Activated effector memory CD4-positive, alpha-beta T cell treated with anti-CD3 and anti-CD28 coated beads, Interleukin-2, amount 50 U/mL, for 16 hours (primary cell): ENCODE data around the gene GSS.

Source experiments
- DNase-seq: peaks from one replicate; pipeline ENCODE4 v3.0.0-alpha.2; 2020

Gene GSS

DNA sequence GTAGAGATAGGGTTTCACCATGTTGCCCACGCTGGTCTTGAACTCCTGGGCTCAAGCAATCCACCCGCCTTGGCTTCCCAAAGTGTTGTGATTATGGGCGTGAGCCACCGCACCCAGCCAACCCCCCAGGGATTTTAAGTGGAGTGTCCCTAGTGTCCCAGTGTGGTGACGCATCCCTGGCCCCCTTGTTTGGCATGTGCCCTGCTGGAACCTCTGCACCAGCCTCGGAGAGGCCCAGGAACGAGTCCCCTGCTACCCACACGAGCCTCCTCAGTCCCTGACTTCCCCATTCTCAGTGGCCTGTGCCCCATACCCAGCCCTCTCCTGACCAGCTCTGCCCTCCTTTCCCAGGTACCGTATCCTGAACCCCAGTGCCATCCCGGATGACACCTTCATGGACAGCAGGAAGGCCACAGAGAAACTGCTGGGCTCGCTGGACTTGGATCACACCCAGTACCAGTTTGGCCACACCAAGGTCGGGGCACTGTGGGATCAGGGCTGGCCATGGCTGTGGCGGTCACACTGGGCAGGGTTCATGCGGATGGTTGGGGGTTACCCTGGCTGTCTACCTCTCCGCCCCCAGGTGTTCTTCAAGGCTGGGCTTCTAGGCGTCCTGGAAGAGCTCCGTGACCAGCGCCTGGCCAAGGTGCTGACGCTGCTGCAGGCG lies 37.3 kb upstream of the GSS start:
- no peak for DNase-seq

DNA sequence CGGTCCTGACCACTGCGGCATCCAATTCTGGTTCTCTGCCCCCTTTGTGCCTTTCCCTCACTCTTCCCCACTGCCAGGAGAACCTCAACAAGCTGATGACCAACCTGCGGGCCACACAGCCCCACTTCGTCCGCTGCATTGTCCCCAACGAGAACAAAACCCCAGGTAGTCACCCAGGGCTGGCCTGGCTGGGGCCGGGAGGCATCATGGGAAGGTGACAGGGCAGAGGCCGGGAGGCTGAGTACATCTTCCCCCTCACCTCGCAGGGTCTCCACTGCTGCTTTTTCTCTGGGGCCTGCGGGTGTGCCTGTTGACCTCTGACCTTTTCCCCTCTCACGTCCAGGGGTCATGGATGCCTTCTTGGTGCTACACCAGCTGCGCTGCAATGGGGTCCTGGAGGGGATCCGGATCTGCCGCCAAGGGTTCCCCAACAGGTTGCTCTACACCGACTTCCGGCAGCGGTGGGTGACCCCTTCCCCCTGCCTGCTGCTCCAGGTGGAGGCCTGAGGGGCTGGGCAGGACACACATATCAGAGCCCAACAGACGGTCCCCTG lies 35.1 kb upstream of the GSS start:
- no peak for DNase-seq

DNA sequence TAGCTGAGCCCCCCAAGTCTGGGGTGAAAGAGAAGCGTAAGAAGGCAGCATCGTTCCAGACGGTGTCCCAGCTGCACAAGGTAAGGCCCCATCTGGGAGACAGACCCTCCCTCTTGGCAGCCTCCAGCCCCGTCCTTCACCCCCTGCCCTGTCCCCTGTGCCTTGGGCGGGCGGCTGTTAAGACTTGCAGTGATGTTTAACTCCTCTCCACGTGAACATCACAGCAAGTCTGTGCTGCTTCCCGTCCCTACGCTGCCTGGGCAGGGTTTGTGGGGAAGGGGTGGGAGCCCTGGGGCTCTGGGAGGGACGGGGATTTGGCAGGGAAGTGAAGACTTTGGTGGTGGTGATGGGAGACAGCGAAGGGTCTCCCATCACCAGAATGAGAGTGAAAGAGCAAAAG lies 34.6 kb upstream of the GSS start:
- no peak for DNase-seq

DNA sequence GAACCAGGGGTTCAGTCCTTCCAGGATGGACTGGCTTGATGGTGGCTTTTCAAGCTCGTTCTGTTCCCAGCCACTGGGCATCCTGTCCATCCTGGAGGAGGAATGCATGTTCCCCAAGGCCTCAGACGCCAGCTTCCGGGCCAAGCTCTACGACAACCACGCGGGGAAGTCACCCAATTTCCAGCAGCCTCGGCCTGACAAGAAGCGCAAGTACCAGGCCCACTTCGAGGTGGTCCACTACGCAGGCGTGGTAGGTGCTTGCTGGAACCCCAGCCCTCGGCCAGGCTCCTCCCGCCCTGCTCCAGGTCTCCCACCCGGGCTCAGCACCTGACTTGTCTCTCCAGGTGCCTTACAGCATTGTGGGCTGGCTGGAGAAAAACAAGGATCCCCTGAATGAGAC lies 34.1 kb upstream of the GSS start:
- DNase-seq = no peak

DNA sequence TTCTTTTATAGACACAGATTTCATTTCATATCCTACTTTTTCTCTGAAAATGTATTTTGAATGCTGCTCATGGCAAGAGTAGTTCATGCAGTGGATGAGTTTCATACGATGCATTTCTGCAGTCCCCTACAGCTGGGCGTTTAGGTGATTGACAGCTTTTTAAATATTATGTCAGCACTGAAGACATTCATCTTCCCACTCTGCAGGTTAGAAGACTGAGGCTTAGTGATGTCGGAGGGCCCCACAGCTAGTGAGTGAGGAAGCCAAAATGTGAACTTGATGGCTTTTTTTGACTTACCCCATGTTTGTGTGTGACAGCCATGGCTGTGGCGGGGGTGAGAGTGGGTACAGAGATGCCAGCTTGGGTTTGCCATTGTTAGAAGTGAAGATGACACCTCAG lies 33.5 kb upstream of the GSS start:
- no peak for DNase-seq

DNA sequence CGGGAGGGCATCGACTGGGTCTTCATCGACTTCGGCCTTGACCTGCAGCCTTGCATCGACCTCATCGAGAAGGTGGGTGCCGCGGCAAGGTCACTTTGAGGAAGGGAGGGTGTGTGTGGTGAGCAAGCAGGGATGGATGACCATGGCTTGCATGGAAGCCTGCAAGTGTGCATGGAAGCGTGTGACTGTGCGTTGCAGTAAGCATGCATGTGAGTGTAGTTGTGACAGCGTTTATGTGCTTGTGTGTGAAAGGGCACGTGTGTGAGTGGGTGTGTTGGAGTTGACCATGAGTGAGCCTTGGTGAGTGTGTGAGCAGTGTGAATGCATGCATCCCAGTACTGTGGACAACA lies 32.6 kb upstream of the GSS start:
- no peak for DNase-seq

DNA sequence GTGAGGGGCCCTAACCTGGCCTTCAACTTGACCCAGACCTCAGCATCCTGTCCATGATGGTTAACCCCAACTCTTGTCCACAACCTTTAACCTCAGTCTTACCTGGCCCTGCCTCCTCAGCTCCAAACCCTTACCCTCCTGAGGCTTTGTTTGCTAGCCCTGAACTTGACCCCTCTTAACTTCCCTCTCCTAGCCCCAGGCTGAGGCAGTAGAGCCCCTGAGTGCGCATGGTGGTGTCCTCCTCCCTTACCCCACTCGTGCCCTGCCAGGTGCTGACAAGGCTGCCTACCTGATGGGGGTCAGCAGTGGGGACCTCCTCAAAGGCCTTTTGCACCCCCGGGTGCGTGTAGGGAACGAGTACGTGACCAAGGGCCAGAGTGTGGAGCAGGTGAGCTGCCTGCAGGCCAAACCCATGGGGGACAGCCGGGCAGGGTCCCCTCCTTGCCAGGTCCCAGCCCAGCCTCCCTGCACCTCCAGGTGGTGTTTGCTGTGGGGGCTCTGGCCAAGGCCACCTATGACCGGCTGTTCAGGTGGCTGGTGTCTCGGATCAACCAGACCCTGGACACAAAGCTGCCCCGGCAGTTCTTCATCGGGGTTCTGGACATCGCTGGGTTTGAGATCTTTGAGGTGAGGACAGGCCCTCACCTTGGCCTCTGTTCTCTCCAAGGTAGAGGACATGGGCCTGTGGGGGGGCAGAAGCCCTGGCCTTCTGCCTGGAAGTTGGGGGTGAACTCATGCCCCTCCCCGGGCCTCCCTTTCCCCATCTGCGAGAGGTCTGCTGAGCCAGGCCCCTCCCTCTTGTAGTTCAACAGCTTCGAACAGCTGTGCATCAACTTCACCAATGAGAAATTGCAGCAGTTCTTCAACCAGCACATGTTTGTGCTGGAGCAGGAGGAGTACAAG lies 31.9 kb upstream of the GSS start:
- no peak for DNase-seq

DNA sequence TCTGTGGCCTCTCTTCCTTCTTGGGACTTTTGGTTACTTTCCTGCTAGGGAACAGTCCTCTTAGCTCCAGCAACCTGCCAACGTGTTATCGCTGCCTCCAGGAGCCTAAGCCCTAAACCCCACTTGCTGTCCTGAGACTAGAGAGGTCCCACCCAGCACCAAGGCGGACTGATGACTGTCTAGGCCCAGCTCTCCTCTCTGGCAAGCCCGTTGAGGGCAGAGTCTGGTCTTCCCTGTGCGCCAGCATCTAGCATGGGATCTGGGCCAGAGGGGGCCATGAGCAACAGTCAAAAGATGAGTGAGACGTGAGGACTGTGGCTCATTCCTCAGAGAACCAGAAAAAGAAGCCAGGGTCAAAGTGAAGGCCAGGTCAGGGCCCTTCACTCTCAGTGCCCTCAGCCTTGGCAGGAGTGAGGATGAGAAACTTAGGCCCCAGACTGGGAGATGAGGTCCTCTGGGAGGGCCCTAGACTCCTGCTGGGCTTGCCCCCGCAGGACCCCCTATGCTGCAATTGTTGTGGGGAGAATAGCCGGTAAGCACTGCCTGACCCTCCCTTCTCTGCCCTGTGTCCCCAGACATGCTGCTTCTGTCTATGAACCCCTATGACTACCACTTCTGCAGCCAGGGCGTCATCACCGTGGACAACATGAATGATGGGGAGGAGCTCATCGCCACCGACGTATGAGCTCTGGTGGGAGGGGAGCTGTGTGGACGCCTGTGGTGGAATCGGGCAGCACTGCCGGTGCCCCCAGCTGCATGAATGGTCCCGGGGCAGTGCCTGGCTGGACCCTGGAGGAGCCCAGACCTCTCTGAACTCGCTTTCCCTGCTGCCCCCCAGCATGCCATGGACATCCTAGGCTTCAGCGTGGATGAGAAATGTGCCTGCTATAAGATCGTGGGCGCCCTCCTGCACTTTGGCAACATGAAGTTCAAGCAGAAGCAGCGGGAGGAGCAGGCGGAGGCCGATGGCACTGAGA lies 31.0 kb upstream of the GSS start:
- no peak for DNase-seq

DNA sequence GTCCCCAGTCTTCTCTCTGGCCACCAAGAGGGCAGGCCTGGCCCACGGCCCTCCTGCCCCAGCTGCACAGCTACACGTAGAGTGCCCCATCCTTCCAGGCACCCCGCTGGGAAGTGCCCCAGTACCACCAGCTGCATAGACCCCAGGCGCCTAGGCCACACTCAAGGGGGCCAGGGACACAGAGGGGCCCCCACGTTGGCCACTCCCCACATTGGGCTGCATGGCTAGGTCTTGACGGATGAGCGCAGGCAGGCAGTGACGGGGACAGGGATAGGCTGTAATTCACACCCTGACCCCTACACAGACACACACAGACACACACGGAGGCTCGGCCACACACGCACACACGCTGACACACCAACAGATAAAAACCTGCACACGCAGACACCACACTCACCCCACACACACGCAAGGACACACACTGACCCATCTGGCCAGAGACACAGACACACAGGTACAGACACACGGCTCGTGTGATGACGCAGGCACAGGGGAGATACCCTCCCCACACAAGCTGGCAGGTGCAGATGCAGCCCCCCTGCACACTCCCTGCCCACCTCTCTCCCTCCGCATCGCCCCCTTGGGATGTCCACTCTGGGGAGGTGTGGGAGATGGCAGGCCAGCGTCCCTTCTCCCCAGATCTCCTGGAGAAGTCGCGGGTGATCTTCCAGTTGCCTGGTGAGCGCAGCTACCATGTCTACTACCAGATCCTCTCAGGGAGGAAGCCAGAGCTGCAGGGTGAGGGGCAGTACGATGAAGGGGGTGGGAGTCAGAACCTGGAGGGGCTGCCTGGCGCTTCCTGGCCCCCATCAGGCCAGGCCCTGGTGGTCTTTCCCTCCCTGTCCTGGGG lies 30.1 kb upstream of the GSS start:
- DNase-seq = no peak

DNA sequence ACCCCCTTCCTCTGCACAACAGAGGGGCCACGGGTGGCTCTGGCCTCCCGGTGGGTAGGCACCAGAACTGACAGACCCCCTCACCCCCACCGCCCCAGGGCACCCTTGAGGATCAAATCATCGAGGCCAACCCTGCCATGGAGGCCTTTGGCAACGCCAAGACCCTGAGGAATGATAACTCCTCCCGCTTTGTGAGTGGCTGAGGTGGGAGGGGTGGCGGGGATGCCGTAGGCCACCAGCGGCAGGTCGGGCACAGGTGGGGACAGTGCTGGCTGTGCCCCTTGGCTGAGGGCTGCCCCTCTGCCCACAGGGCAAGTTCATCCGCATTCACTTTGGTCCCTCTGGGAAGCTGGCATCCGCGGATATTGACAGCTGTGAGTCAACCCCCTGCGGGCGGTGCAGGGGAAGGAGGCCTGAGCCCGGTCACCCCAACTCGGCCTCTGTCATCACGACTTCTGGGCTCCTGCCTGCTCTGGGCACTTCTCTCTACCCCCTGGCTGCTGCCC lies 29.2 kb upstream of the GSS start:
- DNase-seq = no peak

DNA sequence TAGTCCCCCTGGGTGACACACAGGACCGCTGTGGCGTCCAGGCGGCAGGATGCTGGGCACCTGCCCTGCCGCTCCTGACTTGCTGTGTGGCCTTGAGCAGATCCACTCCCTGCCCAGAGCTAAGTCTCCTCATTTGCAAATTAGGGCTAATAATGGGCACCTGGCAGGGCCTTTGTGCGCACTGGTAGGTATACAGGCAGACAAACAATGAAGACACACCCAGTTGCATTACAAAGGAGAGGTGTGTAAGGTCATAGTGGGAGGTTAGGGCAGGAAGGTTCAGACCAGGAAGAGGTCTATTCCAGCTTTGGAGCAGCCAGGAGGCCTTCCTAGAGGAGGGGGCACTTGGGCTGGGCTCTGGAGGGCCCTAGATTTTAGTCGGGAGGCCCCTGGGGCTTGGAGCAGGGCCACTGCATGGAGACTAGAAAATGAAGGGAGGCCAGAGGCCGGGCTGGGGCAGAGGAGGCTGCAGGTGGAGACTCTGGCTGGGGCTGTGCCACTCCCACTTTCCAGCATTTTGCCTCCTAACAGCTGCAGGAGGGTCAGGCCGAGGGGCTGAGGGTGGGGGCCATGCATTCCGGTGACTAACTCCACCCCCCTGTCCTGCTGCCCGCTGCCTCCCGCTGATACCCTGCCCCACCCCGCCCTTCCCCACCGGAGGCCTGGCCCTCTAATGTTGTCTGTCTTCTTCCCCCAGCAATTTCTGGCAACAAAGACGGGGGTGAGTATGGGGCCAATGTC lies 28.6 kb upstream of the GSS start:
- no peak for DNase-seq

DNA sequence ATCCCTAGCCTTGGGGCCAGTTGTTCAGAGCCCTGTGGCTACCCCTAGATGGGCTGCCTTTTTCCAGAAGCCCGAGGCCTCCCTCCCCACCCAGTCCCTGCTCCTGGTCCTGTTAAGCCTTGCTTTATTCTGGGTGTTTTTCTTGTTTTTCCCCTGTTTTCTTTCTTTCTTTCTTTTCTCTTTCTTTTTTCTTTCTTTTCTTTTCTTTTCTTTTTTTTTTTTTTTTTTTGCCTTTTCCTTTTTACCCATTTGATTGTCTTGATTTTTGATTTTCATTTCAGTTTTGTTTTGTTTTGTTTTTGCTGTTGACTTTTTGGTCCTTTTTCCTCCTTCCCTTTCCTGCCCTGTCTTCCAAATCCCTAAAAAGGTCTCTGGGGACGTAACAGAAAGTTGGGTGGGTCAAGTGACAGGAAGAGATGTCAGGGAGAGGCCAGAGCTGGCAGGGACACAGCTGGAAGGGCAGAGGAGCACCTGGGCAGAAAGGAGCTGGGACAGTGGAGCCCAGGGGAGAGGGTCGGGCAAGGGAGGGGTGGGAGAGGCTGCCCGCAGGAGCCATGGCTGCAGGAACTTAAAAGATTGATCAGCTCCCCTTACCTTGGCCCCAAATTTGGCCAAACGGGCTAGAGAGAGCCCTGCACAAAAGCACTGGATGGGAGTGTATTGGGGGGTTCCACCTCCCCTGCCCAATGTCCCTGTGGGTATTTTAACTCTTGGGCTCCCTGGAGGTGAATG lies 27.6 kb upstream of the GSS start:
- no peak for DNase-seq

DNA sequence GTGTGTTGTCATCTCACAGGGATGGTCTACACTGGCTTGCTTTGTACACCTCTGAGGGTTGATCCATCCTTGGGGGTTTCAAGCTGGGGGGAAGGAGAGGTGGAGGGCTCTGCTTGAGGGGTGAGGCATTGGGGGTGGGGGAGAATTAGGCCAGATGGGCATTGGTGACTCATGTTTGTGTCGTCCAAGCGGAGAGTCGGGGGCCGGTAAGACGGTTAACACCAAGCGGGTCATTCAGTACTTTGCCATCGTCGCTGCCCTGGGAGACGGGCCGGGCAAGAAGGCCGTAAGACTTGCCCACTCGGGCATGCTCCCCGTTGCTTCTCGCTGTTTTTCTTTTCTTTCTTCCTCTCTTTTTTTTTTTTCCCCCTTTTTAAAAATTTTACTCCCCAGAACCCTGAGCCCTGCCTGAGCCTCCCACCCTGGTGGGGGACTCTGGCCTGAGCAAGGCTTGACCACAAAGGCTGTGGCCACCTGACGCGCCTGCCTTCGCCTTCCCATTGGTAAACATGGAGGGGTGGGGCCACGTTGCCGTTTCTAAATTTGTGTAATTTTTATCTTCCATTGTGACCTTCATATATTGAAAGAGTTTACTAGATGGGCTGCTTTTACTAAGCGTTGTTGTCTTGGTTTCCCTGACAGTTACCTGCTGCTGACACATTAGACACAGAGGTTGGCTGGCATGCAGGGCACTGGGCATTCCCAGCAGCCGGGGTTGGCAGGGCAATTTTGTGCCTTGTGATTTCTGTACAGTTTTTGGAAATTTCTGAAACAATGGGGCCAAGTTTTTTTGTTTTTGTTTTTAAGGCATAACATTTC lies 26.9 kb upstream of the GSS start:
- DNase-seq = no peak

DNA sequence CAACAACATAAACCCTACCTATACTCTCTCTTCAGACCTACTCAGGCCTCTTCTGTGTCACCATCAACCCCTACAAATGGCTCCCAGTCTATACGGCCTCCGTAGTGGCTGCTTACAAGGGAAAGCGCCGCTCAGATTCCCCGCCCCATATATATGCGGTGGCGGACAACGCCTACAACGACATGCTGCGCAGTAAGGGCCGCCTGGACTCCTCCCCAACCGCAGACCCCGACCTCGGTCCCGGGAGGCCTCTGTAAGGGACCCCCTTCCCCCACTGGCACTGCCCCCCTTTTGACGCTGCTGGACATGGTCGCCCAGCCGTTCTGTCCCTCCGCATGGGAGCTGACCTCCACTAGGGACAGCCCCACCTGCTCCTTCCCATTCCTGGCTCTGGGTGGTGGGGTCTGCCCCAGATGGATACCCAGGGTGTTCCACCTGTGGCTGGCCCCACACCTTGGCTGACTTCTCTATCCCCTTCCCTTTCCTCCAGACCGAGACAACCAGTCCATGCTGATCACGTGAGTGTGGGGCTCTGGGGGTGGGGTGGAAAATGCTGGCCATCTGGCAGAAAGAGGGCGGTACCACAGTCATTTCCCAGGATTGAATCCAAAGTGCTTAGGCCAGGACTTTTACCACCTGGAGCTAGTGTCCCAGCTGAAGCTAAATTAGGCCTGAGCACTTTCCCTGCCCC lies 25.1 kb upstream of the GSS start:
- no peak for DNase-seq

DNA sequence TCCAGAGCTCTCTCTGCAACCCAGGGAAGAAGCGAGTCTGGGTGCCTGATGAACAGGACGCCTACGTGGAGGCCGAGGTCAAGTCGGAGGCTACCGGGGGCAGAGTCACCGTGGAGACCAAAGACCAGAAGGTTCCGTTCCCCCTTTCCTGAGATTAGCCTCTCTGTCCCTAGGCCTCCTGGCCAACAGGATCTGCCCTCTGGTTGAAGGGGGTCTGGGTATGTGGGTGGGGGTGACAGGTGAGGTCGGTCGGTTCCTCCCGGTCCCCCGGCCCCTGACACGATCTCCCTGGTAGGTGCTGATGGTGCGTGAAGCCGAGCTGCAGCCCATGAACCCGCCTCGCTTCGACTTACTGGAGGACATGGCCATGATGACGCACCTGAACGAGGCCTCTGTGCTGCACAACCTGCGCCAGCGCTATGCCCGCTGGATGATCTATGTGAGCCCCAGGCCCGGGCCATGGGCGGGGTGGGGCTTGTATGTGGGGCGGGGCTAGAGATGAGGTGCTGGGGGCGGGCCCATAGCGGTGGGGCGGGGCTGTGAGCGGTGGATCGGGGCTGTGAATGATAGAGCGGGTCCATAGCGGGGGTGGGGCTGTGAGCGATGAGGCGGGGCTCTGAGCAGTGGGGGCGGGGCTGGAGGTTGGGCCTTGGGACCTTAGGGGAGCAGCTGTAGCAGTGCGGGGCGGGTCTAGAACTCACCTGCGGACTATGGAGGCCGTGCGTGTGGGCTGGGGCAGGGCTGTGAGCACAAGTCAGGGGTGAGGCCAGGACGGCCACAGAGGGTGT lies 24.0 kb upstream of the GSS start:
- DNase-seq = no peak

DNA sequence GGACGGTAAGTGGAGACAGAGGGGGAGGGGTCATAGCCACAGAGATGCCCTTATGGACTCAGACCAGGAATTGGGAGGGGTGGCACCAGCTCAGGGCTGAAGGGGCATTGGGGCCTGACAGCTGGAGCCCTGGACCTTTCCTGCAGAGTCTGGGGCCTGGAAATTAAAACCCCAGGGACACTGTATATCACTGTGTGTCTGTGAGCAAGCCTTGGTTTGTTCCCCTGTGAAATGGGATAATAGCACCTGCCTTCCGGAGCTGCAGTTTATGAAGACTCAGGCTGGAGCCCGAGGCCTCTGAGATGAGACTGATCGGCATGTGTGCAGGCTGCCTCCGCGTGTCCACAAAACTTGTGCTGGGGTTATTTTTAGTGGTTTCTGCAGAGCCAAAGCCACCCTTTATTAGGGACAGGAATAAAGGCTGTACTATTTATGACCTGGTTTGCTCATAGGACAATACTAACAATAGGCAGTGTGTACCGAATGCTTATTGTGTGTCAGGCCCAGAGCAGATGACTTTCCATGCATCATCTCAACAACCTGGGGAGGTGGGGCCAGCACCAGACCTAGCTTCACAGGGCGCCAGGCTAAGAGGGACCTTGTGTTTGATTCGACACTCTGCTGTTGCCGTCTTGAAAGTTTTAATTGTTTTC lies 22.6 kb upstream of the GSS start:
- DNase-seq = no peak

DNA sequence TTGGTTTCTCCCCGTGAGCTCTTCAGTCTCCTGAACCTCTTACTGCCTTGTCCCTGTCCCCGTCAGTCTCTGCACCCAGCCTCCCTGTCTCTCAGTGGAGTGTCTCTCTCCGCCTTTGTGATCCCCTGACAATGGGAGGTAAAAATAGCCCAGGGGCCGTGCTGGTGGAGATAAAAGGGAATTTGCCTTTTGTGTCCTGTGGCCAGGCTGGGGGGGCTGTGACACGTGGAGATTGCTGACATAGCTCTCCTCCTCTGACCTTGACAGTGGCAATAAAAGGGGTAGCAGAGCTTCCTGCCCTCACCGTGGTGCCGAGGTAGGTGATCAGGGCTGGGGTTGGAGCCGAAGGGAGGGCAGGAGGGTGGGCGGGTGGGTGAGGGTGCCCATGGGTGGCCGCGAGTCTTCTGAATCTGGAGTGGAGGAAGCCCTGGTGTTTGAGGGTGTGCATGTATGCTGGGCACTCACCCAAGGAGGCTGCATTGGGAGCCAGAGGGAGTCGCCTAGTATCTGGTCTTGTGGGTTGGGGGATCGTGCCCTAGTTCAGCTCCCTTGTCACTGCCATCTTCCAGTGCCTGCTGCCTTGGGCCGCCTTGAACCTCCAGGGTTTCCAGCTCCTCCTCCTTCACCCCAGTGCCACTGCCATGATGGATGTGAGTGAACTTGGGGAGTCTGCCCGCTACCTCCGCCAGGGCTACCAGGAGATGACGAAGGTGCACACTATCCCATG lies 21.9 kb upstream of the GSS start:
- DNase-seq = no peak
